Measurements from ENCODE around the gene VMP1. TPM values are rescaled to one million over a fixed set of nuclear protein-coding genes. Genes with fewer than 3 reads are reported as not detected.
"Not testable (repeated sequence)": the region's sequence is repeated elsewhere in the genome, so short reads cannot be mapped to it uniquely, and the experiment has no call there.

VMP1 gene
- total RNA-seq, 1 experiment from 2014 or later: 236 TPM

- H3K27ac ChIP-seq: peak overlapping the region; percentile 99
- POLR2A ChIA-PET (ENCODE audit: unreplicated experiment): interaction anchor here (0.5 to 0.9 kb wide), 6 partner anchors 8 to 1989 kb away, joined by 3 to 8 read pairs (median 6); no protein-coding TSS in a partner anchor
- no peaks in the 10 kb centered on the region for H3K27me3 ChIP-seq (ENCODE audit: insufficient read depth, low read depth)
- peaks cover 88% of the 10 kb centered on the region for H3K4me1 ChIP-seq (replicated peaks; ENCODE audit: insufficient read depth)
- H3K36me3 ChIP-seq (ENCODE audit: low read depth): no peaks in the 10 kb centered on the region
- peak overlapping the region; percentile 30; the same call in 1 of the 2 replicates for H3K4me3 ChIP-seq
- no peaks in the 10 kb centered on the region for H3K9me2 ChIP-seq (ENCODE audit: insufficient read depth)
- no peaks in the 10 kb centered on the region for H3K9me3 ChIP-seq (ENCODE audit: insufficient read depth, low read depth)
- intact Hi-C loops (cut with micrococcal nuclease; ENCODE audit: unreplicated experiment): no loop called here
- H4K20me1 ChIP-seq (ENCODE audit: insufficient read depth): no peaks in the 10 kb centered on the region
- peak overlapping the region; percentile 79 for H3K4me2 ChIP-seq
- TF ChIP-seq, protein P1, sequence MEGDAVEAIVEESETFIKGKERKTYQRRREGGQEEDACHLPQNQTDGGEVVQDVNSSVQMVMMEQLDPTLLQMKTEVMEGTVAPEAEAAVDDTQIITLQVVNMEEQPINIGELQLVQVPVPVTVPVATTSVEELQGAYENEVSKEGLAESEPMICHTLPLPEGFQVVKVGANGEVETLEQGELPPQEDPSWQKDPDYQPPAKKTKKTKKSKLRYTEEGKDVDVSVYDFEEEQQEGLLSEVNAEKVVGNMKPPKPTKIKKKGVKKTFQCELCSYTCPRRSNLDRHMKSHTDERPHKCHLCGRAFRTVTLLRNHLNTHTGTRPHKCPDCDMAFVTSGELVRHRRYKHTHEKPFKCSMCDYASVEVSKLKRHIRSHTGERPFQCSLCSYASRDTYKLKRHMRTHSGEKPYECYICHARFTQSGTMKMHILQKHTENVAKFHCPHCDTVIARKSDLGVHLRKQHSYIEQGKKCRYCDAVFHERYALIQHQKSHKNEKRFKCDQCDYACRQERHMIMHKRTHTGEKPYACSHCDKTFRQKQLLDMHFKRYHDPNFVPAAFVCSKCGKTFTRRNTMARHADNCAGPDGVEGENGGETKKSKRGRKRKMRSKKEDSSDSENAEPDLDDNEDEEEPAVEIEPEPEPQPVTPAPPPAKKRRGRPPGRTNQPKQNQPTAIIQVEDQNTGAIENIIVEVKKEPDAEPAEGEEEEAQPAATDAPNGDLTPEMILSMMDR (conservative IDR thresholded peaks at IDR 0.05): no peak
- TF ChIP-seq EZH2 (IDR thresholded peaks at IDR 0.05; ENCODE audit: low read depth): no peak
- H3K79me2 ChIP-seq (ENCODE audit: low read depth): peaks cover 17% of the 10 kb centered on the region
- CTCF ChIA-PET: no interaction called here
- no peak overlapping the region for H2AFZ ChIP-seq
- no TSS peak for BruUV-seq (replicated peaks)
- peak; percentile 65 to 91 for DNase-seq
- H3F3A ChIP-seq (ENCODE audit: insufficient read depth, low read depth): peaks cover 81% of the 10 kb centered on the region
These were observed 141.3 kb downstream of the VMP1 start for GRCh38 chr17:59848778-59849177.

DNA sequence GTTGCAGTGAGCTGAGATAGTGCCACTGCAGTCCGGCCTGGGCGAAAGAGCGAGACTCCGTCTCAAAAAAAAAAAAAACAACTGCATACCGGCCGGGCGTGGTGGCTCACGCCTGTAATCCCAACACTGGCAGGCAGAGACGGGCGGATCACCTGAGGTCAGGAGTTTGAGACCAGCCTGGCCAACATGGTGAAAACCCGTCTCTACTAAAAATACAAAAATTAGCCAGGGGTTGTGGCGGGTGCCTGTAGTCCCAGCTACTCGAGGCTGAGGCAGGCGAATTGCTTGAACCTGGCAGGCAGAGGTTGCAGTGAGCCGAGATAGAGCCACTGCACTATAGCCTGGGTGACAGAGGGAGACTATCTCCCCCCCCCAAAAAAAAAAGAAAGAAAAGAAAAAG is 142.9 kb downstream of the VMP1 start:
- CTCF ChIA-PET; H3K4me3 ChIP-seq; H3K4me2 ChIP-seq; H3K9me3 ChIP-seq (ENCODE audit: insufficient read depth, low read depth); H3K36me3 ChIP-seq (ENCODE audit: low read depth); H4K20me1 ChIP-seq (ENCODE audit: insufficient read depth); H3K9me2 ChIP-seq (ENCODE audit: insufficient read depth); H3K27me3 ChIP-seq (ENCODE audit: insufficient read depth, low read depth); H2AFZ ChIP-seq; BruUV-seq (replicated peaks); intact Hi-C loops (cut with micrococcal nuclease; ENCODE audit: unreplicated experiment); DNase-seq: not testable (repeated sequence)
- peak overlapping the region; percentile 99 for H3K27ac ChIP-seq
- H3K79me2 ChIP-seq (ENCODE audit: low read depth): peaks cover 27% of the 10 kb centered on the region
- peaks cover 81% of the 10 kb centered on the region for H3F3A ChIP-seq (ENCODE audit: insufficient read depth, low read depth)
- POLR2A ChIA-PET (ENCODE audit: unreplicated experiment): interaction anchor here (0.6 kb wide), 2 partner anchors 142 to 580 kb away, joined by 3 to 7 read pairs; no protein-coding TSS in a partner anchor
- H3K4me1 ChIP-seq (replicated peaks; ENCODE audit: insufficient read depth): peaks cover 89% of the 10 kb centered on the region

- peaks cover 82% of the 10 kb centered on the region for H3F3A ChIP-seq (ENCODE audit: insufficient read depth, low read depth)
- H2AFZ ChIP-seq: no peak overlapping the region
- H3K79me2 ChIP-seq (ENCODE audit: low read depth): peaks cover 27% of the 10 kb centered on the region
- no peak for DNase-seq
- peaks cover 91% of the 10 kb centered on the region for H3K4me1 ChIP-seq (replicated peaks; ENCODE audit: insufficient read depth)
- TF ChIP-seq, protein P1 (conservative IDR thresholded peaks at IDR 0.05): no peak
- TF ChIP-seq EZH2 (IDR thresholded peaks at IDR 0.05; ENCODE audit: low read depth): no peak
- no peaks in the 10 kb centered on the region for H3K27me3 ChIP-seq (ENCODE audit: insufficient read depth, low read depth)
- H3K4me3 ChIP-seq: no peak overlapping the region
- H3K9me3 ChIP-seq (ENCODE audit: insufficient read depth, low read depth): no peaks in the 10 kb centered on the region
- H3K36me3 ChIP-seq (ENCODE audit: low read depth): no peaks in the 10 kb centered on the region
- peak overlapping the region; percentile 98 for H3K27ac ChIP-seq
- BruUV-seq (replicated peaks): no TSS peak
- intact Hi-C loops (cut with micrococcal nuclease; ENCODE audit: unreplicated experiment): no loop called here
- ChIA-PET CTCF (no interaction called here), POLR2A (ENCODE audit: unreplicated experiment) (no interaction called here)
- no peaks in the 10 kb centered on the region for H3K9me2 ChIP-seq (ENCODE audit: insufficient read depth)
- H3K4me2 ChIP-seq: peak overlapping the region; percentile 57; the same call in 1 of the 2 replicates
- no peaks in the 10 kb centered on the region for H4K20me1 ChIP-seq (ENCODE audit: insufficient read depth)
These were observed 144.3 kb downstream of the VMP1 start for GRCh38 chr17:59851439-59852375.

GRCh38 chr17:59852847-59853167 is 145.4 kb downstream of the VMP1 start:
- ChIA-PET CTCF (interaction anchor here (0.6 to 1.4 kb wide), 4 partner anchors 25 to 151 kb away, joined by 3 to 9 read pairs (median 6); no protein-coding TSS in a partner anchor), POLR2A (ENCODE audit: unreplicated experiment) (interaction anchor here (0.6 to 1.1 kb wide), 7 partner anchors 9 to 98 kb away, joined by 3 to 39 read pairs (median 4); partner anchors contain the start of gene TUBD1)
- BruUV-seq (replicated peaks): TSS peak; percentile 84
- Histone ChIP-seq H3K27ac (peak overlapping the region; percentile 98), H3K79me2 (ENCODE audit: low read depth) (peaks cover 25% of the 10 kb centered on the region), H3F3A (ENCODE audit: insufficient read depth, low read depth) (peaks cover 82% of the 10 kb centered on the region), H3K4me2 (peak overlapping the region; percentile 57), H3K4me1 (replicated peaks; ENCODE audit: insufficient read depth) (peaks cover 91% of the 10 kb centered on the region)
- intact Hi-C loops (cut with micrococcal nuclease; ENCODE audit: unreplicated experiment): loop anchor here (1.0 kb wide), 3 partner anchors 10 to 67 kb away; no protein-coding TSS in a partner anchor
- not testable (repeated sequence) for DNase-seq; H4K20me1 ChIP-seq (ENCODE audit: insufficient read depth); H2AFZ ChIP-seq; H3K27me3 ChIP-seq (ENCODE audit: insufficient read depth, low read depth); H3K9me3 ChIP-seq (ENCODE audit: insufficient read depth, low read depth); H3K9me2 ChIP-seq (ENCODE audit: insufficient read depth); H3K4me3 ChIP-seq; H3K36me3 ChIP-seq (ENCODE audit: low read depth)

All from PC-9 (cell line).